ENCODE data around the gene SPATA4.
"Not testable (repeated sequence)": the region's sequence is repeated elsewhere in the genome, so short reads cannot be mapped to it uniquely, and the experiment has no call there.

Gene SPATA4

GRCh38 chr4:176195184-176195978, at the start of gene SPATA4:
Gene SPATA4 (minus strand): TSS chr4:176195585. CDS start chr4:176195562, 23 bp downstream.
- in situ Hi-C loops (cut with MboI; ENCODE audit: low sequenced_read_pairs), result no loop called here

GRCh38 chr4:176242764-176243347, 47.5 kb upstream of the SPATA4 start:
- in situ Hi-C loops (cut with MboI; ENCODE audit: low sequenced_read_pairs), result no loop called here

- in situ Hi-C loops (cut with MboI; ENCODE audit: low sequenced_read_pairs), result no loop called here
Observed at GRCh38 chr4:176241703-176242102, 46.3 kb upstream of the SPATA4 start.

- in situ Hi-C loops (cut with MboI; ENCODE audit: low sequenced_read_pairs), result no loop called here
Observed at GRCh38 chr4:176238826-176239225, 43.4 kb upstream of the SPATA4 start.

GRCh38 chr4:176238157-176238610, 42.8 kb upstream of the SPATA4 start:
- in situ Hi-C loops (cut with MboI; ENCODE audit: low sequenced_read_pairs), result no loop called here

- in situ Hi-C loops (cut with MboI; ENCODE audit: low sequenced_read_pairs), result no loop called here
Observed at GRCh38 chr4:176236946-176237345, 41.6 kb upstream of the SPATA4 start.

- in situ Hi-C loops (cut with MboI; ENCODE audit: low sequenced_read_pairs), result no loop called here
Observed at GRCh38 chr4:176230836-176231235, 35.5 kb upstream of the SPATA4 start.

- in situ Hi-C loops (cut with MboI; ENCODE audit: low sequenced_read_pairs), result no loop called here
Observed at GRCh38 chr4:176229645-176230044, 34.3 kb upstream of the SPATA4 start.

- in situ Hi-C loops (cut with MboI; ENCODE audit: low sequenced_read_pairs), result no loop called here
Observed at GRCh38 chr4:176226736-176227135, 31.4 kb upstream of the SPATA4 start.

- in situ Hi-C loops (cut with MboI; ENCODE audit: low sequenced_read_pairs), result no loop called here
Observed at GRCh38 chr4:176223561-176223960, 28.2 kb upstream of the SPATA4 start.

- in situ Hi-C loops (cut with MboI; ENCODE audit: low sequenced_read_pairs), result no loop called here
Observed at GRCh38 chr4:176222149-176222548, 26.8 kb upstream of the SPATA4 start.

- in situ Hi-C loops (cut with MboI; ENCODE audit: low sequenced_read_pairs), result no loop called here
Observed at GRCh38 chr4:176217510-176217909, 22.1 kb upstream of the SPATA4 start.

- in situ Hi-C loops (cut with MboI; ENCODE audit: low sequenced_read_pairs), result not testable (repeated sequence)
Observed at GRCh38 chr4:176212351-176212750, 17.0 kb upstream of the SPATA4 start.

- in situ Hi-C loops (cut with MboI; ENCODE audit: low sequenced_read_pairs), result no loop called here
Observed at GRCh38 chr4:176210579-176211296, 15.4 kb upstream of the SPATA4 start.

GRCh38 chr4:176210101-176210500, 14.7 kb upstream of the SPATA4 start:
- in situ Hi-C loops (cut with MboI; ENCODE audit: low sequenced_read_pairs), result no loop called here

GRCh38 chr4:176209535-176209934, 14.2 kb upstream of the SPATA4 start:
- in situ Hi-C loops (cut with MboI; ENCODE audit: low sequenced_read_pairs), result no loop called here

GRCh38 chr4:176207839-176208238, 12.5 kb upstream of the SPATA4 start:
- in situ Hi-C loops (cut with MboI; ENCODE audit: low sequenced_read_pairs), result no loop called here

- in situ Hi-C loops (cut with MboI; ENCODE audit: low sequenced_read_pairs), result no loop called here
Observed at GRCh38 chr4:176205299-176205698, 9.9 kb upstream of the SPATA4 start.

GRCh38 chr4:176198316-176198903, 3.0 kb upstream of the SPATA4 start:
- in situ Hi-C loops (cut with MboI; ENCODE audit: low sequenced_read_pairs), result no loop called here

GRCh38 chr4:176193938-176194337, 1.4 kb downstream of the SPATA4 start:
- in situ Hi-C loops (cut with MboI; ENCODE audit: low sequenced_read_pairs), result no loop called here

GRCh38 chr4:176193126-176193525, 2.3 kb downstream of the SPATA4 start:
- in situ Hi-C loops (cut with MboI; ENCODE audit: low sequenced_read_pairs), result no loop called here
